Neural progenitor cell (in vitro differentiated cells): Measurements from ENCODE around the gene ANO1. TPM values are rescaled to one million over a fixed set of nuclear protein-coding genes. Genes with fewer than 3 reads are reported as not detected.

ENCODE experiments used
- DNase-seq: peaks from one replicate; pipeline ENCODE4 v3.0.0-alpha.2; 2016; ENCODE audit warnings: low spot score
- H2AFZ ChIP-seq: fragments of 200-600 bp; sonication (generic); replicated peaks from 2 replicates; pipeline ENCODE4 v1.6.1; 2016; ENCODE audit warnings: antibody characterized with exemption
- H3F3A ChIP-seq: fragments of 200-600 bp; sonication (generic); 2 replicates; pipeline ENCODE4 v1.6.1; 2016; ENCODE audit warnings: antibody characterized with exemption, low read depth
- H3K27ac ChIP-seq: fragments of 200-600 bp; sonication (generic); 2 replicates; pipeline ENCODE4 v1.5.1; 2016; ENCODE audit warnings: mild to moderate bottlenecking
- H3K27me3 ChIP-seq: fragments of 200-600 bp; sonication (generic); 2 replicates; pipeline ENCODE4 v1.6.1; 2016; ENCODE audit warnings: mild to moderate bottlenecking, moderate library complexity
- H3K36me3 ChIP-seq: fragments of 200-600 bp; sonication (generic); 2 replicates; pipeline ENCODE4 v1.5.1; 2016
- H3K4me1 ChIP-seq: fragments of 200-600 bp; sonication (generic); 2 replicates; pipeline ENCODE4 v1.6.1; 2016; ENCODE audit warnings: mixed run types
- H3K4me2 ChIP-seq: fragments of 200-600 bp; sonication (generic); 2 replicates; pipeline ENCODE4 v1.6.1; 2016
- H3K4me3 ChIP-seq: fragments of 200-600 bp; sonication (generic); 2 replicates; pipeline ENCODE4 v1.5.1; 2016
- H3K79me2 ChIP-seq: fragments of 200-600 bp; sonication (generic); 2 replicates; pipeline ENCODE4 v1.6.1; 2016; ENCODE audit warnings: low read depth
- H3K9ac ChIP-seq: fragments of 200-600 bp; sonication (generic); 2 replicates; pipeline ENCODE4 v1.6.1; 2016
- H3K9me3 ChIP-seq: fragments of 200-600 bp; sonication (generic); 2 replicates; pipeline ENCODE4 v1.5.1; 2016; ENCODE audit warnings: low read depth
- H4K20me1 ChIP-seq: fragments of 200-600 bp; sonication (generic); 2 replicates; pipeline ENCODE4 v1.6.1; 2016; ENCODE audit warnings: low read depth
- H3K27ac Mint-ChIP-seq: 3 replicates; pipeline ENCODE4 v1.8.0; 2021; ENCODE audit warnings: mixed read lengths
- H3K27me3 Mint-ChIP-seq: 2 replicates; pipeline ENCODE4 v1.8.0; 2022; ENCODE audit warnings: low read depth, mild to moderate bottlenecking, inconsistent platforms, moderate library complexity, mixed read lengths; ENCODE audit not compliant: insufficient read depth
- H3K36me3 Mint-ChIP-seq: 3 replicates; pipeline ENCODE4 v1.8.0; 2021; ENCODE audit warnings: mixed read lengths
- H3K4me1 Mint-ChIP-seq: 3 replicates; pipeline ENCODE4 v1.8.0; 2021; ENCODE audit warnings: mixed read lengths
- H3K4me3 Mint-ChIP-seq: 3 replicates; pipeline ENCODE4 v1.8.0; 2021; ENCODE audit warnings: mild to moderate bottlenecking, moderate library complexity, mixed read lengths
- H3K9me3 Mint-ChIP-seq: 3 replicates; pipeline ENCODE4 v1.8.0; 2020; ENCODE audit warnings: mixed read lengths
- CTCF ChIP-seq: fragments of 200-600 bp; sonication (generic); IDR thresholded peaks from 2 replicates; pipeline ENCODE4 v1.5.1; 2017; ENCODE audit warnings: antibody characterized with exemption, mild to moderate bottlenecking
- EZH2 ChIP-seq: fragments of 200-600 bp; sonication (generic); IDR thresholded peaks from 2 replicates; pipeline ENCODE4 v1.6.1; 2017; ENCODE audit warnings: antibody characterized with exemption, mild to moderate bottlenecking, moderate library complexity
- EZH2phosphoT487 ChIP-seq: fragments of 200-600 bp; sonication (generic); IDR thresholded peaks from 2 replicates; pipeline ENCODE4 v1.6.1; 2017; ENCODE audit warnings: antibody characterized with exemption
- total RNA-seq: library from RNA; depleted of rRNA; stranded (reverse); fragments of >200 nt; gene quantifications from 2 replicates; pipeline ENCODE4 v1.2.3, GENCODE V29; 2015; ENCODE audit warnings: low replicate concordance

Gene ANO1
- total RNA-seq, 1 donor from 2014 or later = not detected

GRCh38 chr11:70040869-70041501 lies 37.1 kb upstream of the ANO1 start:
- TF ChIP-seq EZH2 = no peak
- TF ChIP-seq EZH2phosphoT487 = no peak
- TF ChIP-seq CTCF = no peak
- Histone ChIP-seq H3K27me3 (no peaks in the 10 kb centered on the region), H3K36me3 (no peaks in the 10 kb centered on the region), H4K20me1 (no peaks in the 10 kb centered on the region), H3K4me3 (no peak overlapping the region), H3K9me3 (peaks cover 14% of the 10 kb centered on the region), H3K9ac (no peak overlapping the region), H3K79me2 (no peaks in the 10 kb centered on the region), H3K4me1 (no peaks in the 10 kb centered on the region), H3K4me2 (no peak overlapping the region), H2AFZ (no peak overlapping the region), H3F3A (no peaks in the 10 kb centered on the region), H3K27ac (no peak overlapping the region)
- Mint-ChIP-seq H3K36me3 (no peaks in the 10 kb centered on the region), H3K9me3 (peaks cover 39% of the 10 kb centered on the region), H3K4me1 (no peaks in the 10 kb centered on the region), H3K4me3 (no peak overlapping the region), H3K27me3 (no peaks in the 10 kb centered on the region), H3K27ac (no peak overlapping the region)
- no peak for DNase-seq

DNA sequence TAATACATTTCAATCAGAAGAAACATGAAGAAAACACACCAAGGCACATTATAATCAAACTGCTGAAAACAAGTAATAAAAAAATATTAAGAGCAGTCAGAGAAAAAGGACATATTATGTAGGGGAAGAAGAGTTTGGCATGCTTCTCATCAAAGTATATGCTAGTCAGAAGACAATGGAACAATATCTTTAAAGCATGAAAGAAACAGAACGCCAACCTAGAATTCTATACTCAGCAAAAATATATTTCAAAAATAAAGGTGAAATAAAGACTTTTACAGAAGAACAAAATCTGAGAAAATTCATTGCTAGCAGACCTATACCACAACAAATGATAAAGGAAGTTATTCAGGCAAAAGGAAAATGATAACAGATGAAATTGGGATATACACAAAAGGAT lies 34.6 kb upstream of the ANO1 start:
- Histone ChIP-seq H3K4me3 (no peak overlapping the region), H2AFZ (no peak overlapping the region), H3K9me3 (peaks cover 14% of the 10 kb centered on the region), H3F3A (no peaks in the 10 kb centered on the region), H3K4me2 (no peak overlapping the region), H3K27ac (no peak overlapping the region), H3K27me3 (no peaks in the 10 kb centered on the region), H3K36me3 (no peaks in the 10 kb centered on the region), H4K20me1 (no peaks in the 10 kb centered on the region), H3K4me1 (no peaks in the 10 kb centered on the region), H3K9ac (no peak overlapping the region), H3K79me2 (no peaks in the 10 kb centered on the region)
- Mint-ChIP-seq H3K27me3 (no peaks in the 10 kb centered on the region), H3K9me3 (peaks cover 31% of the 10 kb centered on the region), H3K27ac (no peak overlapping the region), H3K4me3 (no peak overlapping the region), H3K36me3 (no peaks in the 10 kb centered on the region), H3K4me1 (no peaks in the 10 kb centered on the region)
- no peak for DNase-seq
- TF ChIP-seq EZH2phosphoT487 (no peak), EZH2 (no peak), CTCF (no peak)

DNA sequence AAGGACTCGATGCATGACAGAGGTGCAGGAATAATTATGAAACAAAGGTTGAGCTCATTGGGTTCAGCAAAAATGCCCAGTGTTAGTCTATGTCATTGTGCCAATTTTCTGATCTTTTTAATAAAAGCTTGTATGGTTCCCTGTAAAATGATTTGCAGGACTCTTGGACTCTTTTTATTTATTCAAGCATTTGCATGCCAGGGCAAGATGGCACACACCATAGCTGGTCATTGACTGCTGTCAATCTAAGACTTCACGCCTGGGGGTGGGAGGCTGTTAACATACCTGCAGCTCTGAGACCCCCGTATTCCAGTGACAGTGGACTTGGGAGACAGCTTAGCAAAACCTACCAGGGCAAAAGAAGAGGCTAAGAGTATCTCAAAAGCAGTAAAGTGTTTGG lies 32.0 kb upstream of the ANO1 start:
- H3K4me3 ChIP-seq = no peak overlapping the region
- no peak for TF ChIP-seq EZH2
- no peak for TF ChIP-seq EZH2phosphoT487
- TF ChIP-seq CTCF = no peak
- H3K36me3 ChIP-seq = no peaks in the 10 kb centered on the region
- H3K4me3 Mint-ChIP-seq = no peak overlapping the region
- no peak overlapping the region for H3K9ac ChIP-seq
- H4K20me1 ChIP-seq = no peaks in the 10 kb centered on the region
- H3K27me3 Mint-ChIP-seq = peaks cover 6% of the 10 kb centered on the region
- H3K36me3 Mint-ChIP-seq = no peaks in the 10 kb centered on the region
- no peaks in the 10 kb centered on the region for H3K27me3 ChIP-seq
- no peaks in the 10 kb centered on the region for H3F3A ChIP-seq
- no peak overlapping the region for H3K4me2 ChIP-seq
- H3K27ac ChIP-seq = no peak overlapping the region
- no peaks in the 10 kb centered on the region for H3K4me1 ChIP-seq
- no peak overlapping the region for H3K27ac Mint-ChIP-seq
- H3K4me1 Mint-ChIP-seq = no peaks in the 10 kb centered on the region
- peaks cover 26% of the 10 kb centered on the region for H3K9me3 Mint-ChIP-seq
- no peak overlapping the region for H2AFZ ChIP-seq
- no peaks in the 10 kb centered on the region for H3K79me2 ChIP-seq
- peaks cover 14% of the 10 kb centered on the region for H3K9me3 ChIP-seq
- no peak for DNase-seq
